C4-2B (cell line): ENCODE measurements around the gene PIAS1.

Experiments used
- CTCF ChIP-seq: fragments of 450-650 bp; conservative IDR thresholded peaks from 2 replicates; pipeline ENCODE4 v1.5.1; 2017; ENCODE audit warnings: mild to moderate bottlenecking
- ZFX ChIP-seq: fragments of 450-650 bp; IDR thresholded peaks from 2 replicates; pipeline ENCODE4 v1.6.1; 2017

- no peak for TF ChIP-seq CTCF
- no peak for TF ChIP-seq ZFX
These were observed 166.9 kb downstream of the PIAS1 start for GRCh38 chr15:68220967-68221366.
